A549 (cell line): ENCODE data around the gene ANKRD13C. TPM values are rescaled to one million over a fixed set of nuclear protein-coding genes. Genes with fewer than 3 reads are reported as not detected.

Experiments
- ATAC-seq, 2 experiments: fragments of 200-7000 bp in 1 of 2; fragments of >200 bp in 1 of 2; cut with Nextera tagmentation in 1 of 2; cut with Tn5 transposase in 1 of 2; 3 replicates each; pipeline versions ENCODE4 v1.8.0 to v1.9.1; 2018 to 2020; ENCODE audit warnings: mild to moderate bottlenecking in 1 of 2, moderate library complexity in 1 of 2
- CTCF ChIA-PET: fragments of 300-600 bp; sonication (Branson Sonifier 250); formaldehyde crosslinking; extraction: SDS; loops from one replicate; lab custom pipeline; 2021; ENCODE audit warnings: antibody characterized with exemption, inconsistent platforms; lab: Yijun Ruan, JAX
- POLR2A ChIA-PET: fragments of 350-600 bp; formaldehyde crosslinking; extraction: SDS; loops from one replicate; lab custom pipeline; 2021; ENCODE audit warnings: antibody characterized with exemption, inconsistent platforms; lab: Yijun Ruan, JAX
- DNase-seq, 2 experiments: peaks; one replicate each; pipeline versions ENCODE4 v3.0.0 to v3.0.0-alpha.2; 2011 to 2016; ENCODE audit warnings: low read depth in 1 of 2, low spot score in 1 of 2
- FAIRE-seq: peaks from 2 replicates; lab custom pipeline; 2011; peaks lifted over from hg19 to GRCh38; lab: Jason Lieb, UNC
- H3K27ac ChIP-seq, 2 experiments: fragments of >200 bp; sonication (Bioruptor Twin); formaldehyde crosslinking; 3 replicates each; pipeline ENCODE4 v1.5.1; 2016 to 2017
- H3K4me1 ChIP-seq: fragments of >200 bp; sonication (Bioruptor Twin); formaldehyde crosslinking; 3 replicates; pipeline ENCODE4 v1.6.1; 2016
- H3K4me2 ChIP-seq: fragments of >200 bp; sonication (Bioruptor Twin); formaldehyde crosslinking; 3 replicates; pipeline ENCODE4 v1.6.1; 2016
- H3K4me3 ChIP-seq: fragments of >200 bp; sonication (Bioruptor Twin); formaldehyde crosslinking; 3 replicates; pipeline ENCODE4 v1.5.1; 2016
- H3K9me3 ChIP-seq: fragments of >200 bp; sonication (Bioruptor Twin); formaldehyde crosslinking; 3 replicates; pipeline ENCODE4 v1.6.1; 2016
- BCL3 ChIP-seq: fragments of >200 bp; sonication (Bioruptor Twin); formaldehyde crosslinking; IDR thresholded peaks from 3 replicates; pipeline ENCODE4 v1.6.1; 2016
- CBX8 ChIP-seq: fragments of 200-600 bp; sonication (generic); IDR thresholded peaks from 2 replicates; pipeline ENCODE4 v1.6.1; 2016
- CHD2 ChIP-seq: fragments of 150-350 bp; IDR thresholded peaks from 2 replicates; pipeline ENCODE4 v1.6.1; 2014; ENCODE audit warnings: low read length; ENCODE audit not compliant: partially characterized antibody
- ELK1 ChIP-seq: fragments of 150-350 bp; IDR thresholded peaks from 2 replicates; pipeline ENCODE4 v1.6.1; 2014; ENCODE audit warnings: low read depth, mild to moderate bottlenecking, low read length
- ESRRA ChIP-seq: fragments of 150-350 bp; IDR thresholded peaks from 2 replicates; pipeline ENCODE4 v1.6.1; 2014; ENCODE audit warnings: mild to moderate bottlenecking, low read length, borderline replicate concordance
- FOXS1 ChIP-seq: fragments of 250-450 bp; sonication (Bioruptor Pico); IDR thresholded peaks from 2 replicates; pipeline ENCODE4 v1.5.0; 2020; ENCODE audit warnings: mild to moderate bottlenecking, moderate library complexity
- HOXA7 ChIP-seq: fragments of 250-450 bp; sonication (Bioruptor Pico); IDR thresholded peaks from 2 replicates; pipeline ENCODE4 v1.5.0; 2020; ENCODE audit warnings: mild to moderate bottlenecking, moderate library complexity
- JUN ChIP-seq, 2 experiments: fragments of >200 bp; sonication (Bioruptor Twin); formaldehyde crosslinking; IDR thresholded peaks; 2 replicates in 1 of 2; 3 replicates in 1 of 2; pipeline ENCODE4 v1.6.1; 2016 to 2017
- JUNB ChIP-seq: fragments of >200 bp; sonication (Bioruptor Twin); formaldehyde crosslinking; IDR thresholded peaks from 2 replicates; pipeline ENCODE4 v1.6.1; 2016
- KDM5A ChIP-seq: fragments of 200-600 bp; sonication (generic); IDR thresholded peaks from 2 replicates; pipeline ENCODE4 v1.6.1; 2016; ENCODE audit warnings: antibody characterized with exemption, mild to moderate bottlenecking
- MAX ChIP-seq: IDR thresholded peaks from 2 replicates; pipeline ENCODE4 v1.6.1; 2012
- MAZ ChIP-seq: fragments of 150-350 bp; IDR thresholded peaks from 2 replicates; pipeline ENCODE4 v1.6.1; 2014; ENCODE audit warnings: antibody characterized with exemption, low read depth, low read length, borderline replicate concordance
- NPAS2 ChIP-seq: fragments of 250-450 bp; sonication (Bioruptor Pico); IDR thresholded peaks from 2 replicates; pipeline ENCODE4 v1.8.0; 2022; ENCODE audit warnings: mild to moderate bottlenecking, moderate library complexity, borderline replicate concordance
- NR3C1 ChIP-seq: fragments of >200 bp; sonication (Bioruptor Twin); formaldehyde crosslinking; IDR thresholded peaks from 3 replicates; pipeline ENCODE4 v1.6.1; 2017
- POLR2A ChIP-seq: IDR thresholded peaks from 2 replicates; pipeline ENCODE4 v1.6.1; 2012; ENCODE audit warnings: mild to moderate bottlenecking, low read length
- RARB ChIP-seq: fragments of 250-450 bp; sonication (Bioruptor Pico); IDR thresholded peaks from 2 replicates; pipeline ENCODE4 v1.8.0; 2021; ENCODE audit warnings: mild to moderate bottlenecking, moderate library complexity
- SMC3 ChIP-seq: fragments of >200 bp; sonication (Bioruptor Twin); formaldehyde crosslinking; IDR thresholded peaks from 3 replicates; pipeline ENCODE4 v1.6.1; 2018; ENCODE audit warnings: inconsistent platforms
- whole genome bisulfite sequencing: methylation state at CpG from one replicate; pipeline ENCODE4 v1.1.6; 2017; ENCODE audit errors: missing lambda C conversion rate; 5-methylcytosine and 5-hydroxymethylcytosine counted together
- polyA plus RNA-seq, 4 experiments: library from polyadenylated mRNA; depleted of rRNA in 3 of 4; stranded (reverse); fragments of >200 nt; fragmentation: RNase III in 1 of 4; extraction: RNeasy Plus Mini Kit Qiagen cat#74134 plus additional on column Dnase treatment in 1 of 4; gene quantifications; 2 replicates in 3 of 4; 3 replicates in 1 of 4; pipeline ENCODE4 v1.2.3, GENCODE V29; 2011 to 2017
- TF ChIP-seq, protein P1 (sequence below): IDR thresholded peaks from 2 replicates; pipeline ENCODE4 v1.6.1; 2012; ENCODE audit warnings: low read depth, borderline replicate concordance
- TF ChIP-seq, protein P2 (sequence below): fragments of >200 bp; sonication (Bioruptor Twin); formaldehyde crosslinking; IDR thresholded peaks from 3 replicates; pipeline ENCODE4 v1.5.1; 2016
- TF ChIP-seq, protein P3 (sequence below): fragments of 250-450 bp; sonication (Bioruptor Pico); IDR thresholded peaks from 2 replicates; pipeline ENCODE4 v1.5.0; 2020; ENCODE audit warnings: low read depth, mild to moderate bottlenecking, moderate library complexity
- TF ChIP-seq, protein P4 (sequence below): fragments of 250-450 bp; sonication (Bioruptor Pico); IDR thresholded peaks from 2 replicates; pipeline ENCODE4 v1.5.0; 2021; ENCODE audit warnings: mild to moderate bottlenecking, moderate library complexity, borderline replicate concordance

ANKRD13C gene
- polyA plus RNA-seq, 2 of the 4 experiments (the other 2 are of a cell fraction) = 8.1 to 12.5 TPM

DNA sequence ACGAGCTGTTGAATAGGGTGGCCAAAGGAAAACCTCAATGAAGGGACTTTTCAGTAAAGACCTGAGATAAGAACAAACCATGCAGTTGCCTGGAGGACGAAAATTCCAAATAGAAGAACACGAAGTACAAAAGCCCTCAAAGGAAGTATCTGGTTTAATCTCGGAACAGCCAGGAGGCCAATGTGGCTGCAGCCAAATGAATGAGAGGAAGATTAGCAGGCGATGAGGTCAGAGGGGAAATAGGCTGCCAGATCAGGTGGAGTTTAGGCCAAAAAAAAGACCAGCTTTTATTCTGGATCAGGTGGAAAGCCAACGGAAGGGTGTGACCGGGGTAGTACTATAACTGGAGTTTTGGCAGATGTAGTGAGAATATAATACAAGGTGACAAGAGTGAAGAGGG is 89.7 kb downstream of the ANKRD13C start:
- ChIA-PET POLR2A (no interaction called here), CTCF (no interaction called here)
- H3K27ac ChIP-seq = no peak overlapping the region
- no peaks in the 10 kb centered on the region for H3K4me1 ChIP-seq
- DNase-seq (no peak), ATAC-seq (no peak), FAIRE-seq (no peak)
- H3K9me3 ChIP-seq = peaks cover 3% of the 10 kb centered on the region; the same call in 1 of the 3 replicates
- TF ChIP-seq, protein P1, sequence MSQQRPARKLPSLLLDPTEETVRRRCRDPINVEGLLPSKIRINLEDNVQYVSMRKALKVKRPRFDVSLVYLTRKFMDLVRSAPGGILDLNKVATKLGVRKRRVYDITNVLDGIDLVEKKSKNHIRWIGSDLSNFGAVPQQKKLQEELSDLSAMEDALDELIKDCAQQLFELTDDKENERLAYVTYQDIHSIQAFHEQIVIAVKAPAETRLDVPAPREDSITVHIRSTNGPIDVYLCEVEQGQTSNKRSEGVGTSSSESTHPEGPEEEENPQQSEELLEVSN = no peak
- no peak for TF ChIP-seq FOXS1 (CRISPR knock-in tag)
- no peak for TF ChIP-seq RARB (CRISPR knock-in tag)
- no peak for TF ChIP-seq ELK1
- TF ChIP-seq JUNB = no peak
- TF ChIP-seq BCL3 = no peak
- no peak for TF ChIP-seq ESRRA
- TF ChIP-seq MAZ = no peak
- no peak for TF ChIP-seq CBX8
- TF ChIP-seq MAX = no peak
- H3K4me3 ChIP-seq = no peak overlapping the region
- H3K4me2 ChIP-seq = no peak overlapping the region
- WGBS = 95% methylated on average over 7 of the region's 7 CpGs

GRCh38 chr1:70256664-70257063 is 97.9 kb downstream of the ANKRD13C start:
- FAIRE-seq (no peak), ATAC-seq (peak; percentile 35 to 47; a peak in 4 of 6 replicates), DNase-seq (no peak)
- H3K4me1 ChIP-seq = no peaks in the 10 kb centered on the region
- no peaks in the 10 kb centered on the region for H3K9me3 ChIP-seq
- no peak for TF ChIP-seq POLR2A
- ChIA-PET CTCF (no interaction called here), POLR2A (no interaction called here)
- H3K4me2 ChIP-seq = no peak overlapping the region
- no peak overlapping the region for H3K27ac ChIP-seq
- 89% methylated on average over 1 of the region's 1 CpG for WGBS
- no peak overlapping the region for H3K4me3 ChIP-seq

DNA sequence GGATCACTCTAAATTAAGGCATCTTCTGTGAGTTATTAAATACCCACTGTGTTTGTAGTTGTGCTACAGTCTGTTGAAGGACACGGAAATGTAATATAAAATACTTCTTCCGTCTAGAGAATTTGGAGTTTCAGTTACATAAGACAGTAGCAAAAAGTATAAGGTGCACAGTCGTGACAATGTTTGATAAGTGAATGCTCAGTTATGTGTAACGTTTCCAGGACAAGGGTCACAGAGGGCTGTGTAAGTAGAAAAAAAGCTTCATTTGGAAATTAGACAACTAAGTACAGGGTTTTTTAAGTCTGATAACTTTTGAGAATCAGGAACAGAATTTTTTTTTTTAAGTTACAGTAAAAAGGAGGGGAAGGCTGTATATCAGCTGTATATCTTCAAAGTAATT is 105.8 kb downstream of the ANKRD13C start:
- CTCF ChIA-PET = no interaction called here

More for the DNA sequence above, 105.8 kb downstream of the ANKRD13C start:
- Histone ChIP-seq H3K4me1 (no peaks in the 10 kb centered on the region), H3K27ac (no peak overlapping the region), H3K9me3 (no peaks in the 10 kb centered on the region), H3K4me3 (no peak overlapping the region), H3K4me2 (no peak overlapping the region)
- POLR2A ChIA-PET = no interaction called here
- TF ChIP-seq JUN (IDR thresholded peaks at IDR 0.05) (no peak), CHD2 (no peak), KDM5A (no peak), NPAS2 (CRISPR knock-in tag) (no peak), BCL3 (no peak), NR3C1 (no peak), SMC3 (no peak), HOXA7 (CRISPR knock-in tag) (no peak)
- TF ChIP-seq, protein P2, sequence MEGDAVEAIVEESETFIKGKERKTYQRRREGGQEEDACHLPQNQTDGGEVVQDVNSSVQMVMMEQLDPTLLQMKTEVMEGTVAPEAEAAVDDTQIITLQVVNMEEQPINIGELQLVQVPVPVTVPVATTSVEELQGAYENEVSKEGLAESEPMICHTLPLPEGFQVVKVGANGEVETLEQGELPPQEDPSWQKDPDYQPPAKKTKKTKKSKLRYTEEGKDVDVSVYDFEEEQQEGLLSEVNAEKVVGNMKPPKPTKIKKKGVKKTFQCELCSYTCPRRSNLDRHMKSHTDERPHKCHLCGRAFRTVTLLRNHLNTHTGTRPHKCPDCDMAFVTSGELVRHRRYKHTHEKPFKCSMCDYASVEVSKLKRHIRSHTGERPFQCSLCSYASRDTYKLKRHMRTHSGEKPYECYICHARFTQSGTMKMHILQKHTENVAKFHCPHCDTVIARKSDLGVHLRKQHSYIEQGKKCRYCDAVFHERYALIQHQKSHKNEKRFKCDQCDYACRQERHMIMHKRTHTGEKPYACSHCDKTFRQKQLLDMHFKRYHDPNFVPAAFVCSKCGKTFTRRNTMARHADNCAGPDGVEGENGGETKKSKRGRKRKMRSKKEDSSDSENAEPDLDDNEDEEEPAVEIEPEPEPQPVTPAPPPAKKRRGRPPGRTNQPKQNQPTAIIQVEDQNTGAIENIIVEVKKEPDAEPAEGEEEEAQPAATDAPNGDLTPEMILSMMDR = no peak
- TF ChIP-seq, protein P3, sequence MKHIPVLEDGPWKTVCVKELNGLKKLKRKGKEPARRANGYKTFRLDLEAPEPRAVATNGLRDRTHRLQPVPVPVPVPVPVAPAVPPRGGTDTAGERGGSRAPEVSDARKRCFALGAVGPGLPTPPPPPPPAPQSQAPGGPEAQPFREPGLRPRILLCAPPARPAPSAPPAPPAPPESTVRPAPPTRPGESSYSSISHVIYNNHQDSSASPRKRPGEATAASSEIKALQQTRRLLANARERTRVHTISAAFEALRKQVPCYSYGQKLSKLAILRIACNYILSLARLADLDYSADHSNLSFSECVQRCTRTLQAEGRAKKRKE (CRISPR knock-in tag) = no peak
- TF ChIP-seq, protein P4, sequence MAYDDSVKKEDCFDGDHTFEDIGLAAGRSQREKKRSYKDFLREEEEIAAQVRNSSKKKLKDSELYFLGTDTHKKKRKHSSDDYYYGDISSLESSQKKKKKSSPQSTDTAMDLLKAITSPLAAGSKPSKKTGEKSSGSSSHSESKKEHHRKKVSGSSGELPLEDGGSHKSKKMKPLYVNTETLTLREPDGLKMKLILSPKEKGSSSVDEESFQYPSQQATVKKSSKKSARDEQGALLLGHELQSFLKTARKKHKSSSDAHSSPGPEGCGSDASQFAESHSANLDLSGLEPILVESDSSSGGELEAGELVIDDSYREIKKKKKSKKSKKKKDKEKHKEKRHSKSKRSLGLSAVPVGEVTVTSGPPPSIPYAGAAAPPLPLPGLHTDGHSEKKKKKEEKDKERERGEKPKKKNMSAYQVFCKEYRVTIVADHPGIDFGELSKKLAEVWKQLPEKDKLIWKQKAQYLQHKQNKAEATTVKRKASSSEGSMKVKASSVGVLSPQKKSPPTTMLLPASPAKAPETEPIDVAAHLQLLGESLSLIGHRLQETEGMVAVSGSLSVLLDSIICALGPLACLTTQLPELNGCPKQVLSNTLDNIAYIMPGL (CRISPR knock-in tag) = no peak
- WGBS = 84% methylated on average over 4 of the region's 4 CpGs
- DNase-seq = no peak
- no peak for FAIRE-seq
- ATAC-seq = no peak
